ENCODE results near the gene PRR5.
"Not testable (repeated sequence)": the region's sequence is repeated elsewhere in the genome, so short reads cannot be mapped to it uniquely, and the experiment has no call there.

PRR5 gene

DNA sequence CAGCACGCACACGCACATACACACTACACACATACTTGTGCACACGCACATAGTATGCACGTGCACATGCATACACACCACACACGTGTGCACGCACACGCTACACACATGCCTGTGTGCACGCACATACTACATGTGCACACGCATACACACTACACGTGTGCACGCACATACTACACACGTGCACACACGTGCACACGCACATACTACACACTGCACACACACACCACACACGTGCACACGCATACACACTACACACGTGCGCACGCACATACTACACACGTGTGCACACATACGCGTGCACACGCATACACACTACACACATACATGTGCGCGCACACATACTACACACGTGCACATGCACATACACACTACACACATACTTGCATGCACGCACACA is 30.7 kb downstream of the PRR5 start:
- in situ Hi-C loops (cut with HindIII; ENCODE audit: low sequenced_read_pairs): no loop called here

DNA sequence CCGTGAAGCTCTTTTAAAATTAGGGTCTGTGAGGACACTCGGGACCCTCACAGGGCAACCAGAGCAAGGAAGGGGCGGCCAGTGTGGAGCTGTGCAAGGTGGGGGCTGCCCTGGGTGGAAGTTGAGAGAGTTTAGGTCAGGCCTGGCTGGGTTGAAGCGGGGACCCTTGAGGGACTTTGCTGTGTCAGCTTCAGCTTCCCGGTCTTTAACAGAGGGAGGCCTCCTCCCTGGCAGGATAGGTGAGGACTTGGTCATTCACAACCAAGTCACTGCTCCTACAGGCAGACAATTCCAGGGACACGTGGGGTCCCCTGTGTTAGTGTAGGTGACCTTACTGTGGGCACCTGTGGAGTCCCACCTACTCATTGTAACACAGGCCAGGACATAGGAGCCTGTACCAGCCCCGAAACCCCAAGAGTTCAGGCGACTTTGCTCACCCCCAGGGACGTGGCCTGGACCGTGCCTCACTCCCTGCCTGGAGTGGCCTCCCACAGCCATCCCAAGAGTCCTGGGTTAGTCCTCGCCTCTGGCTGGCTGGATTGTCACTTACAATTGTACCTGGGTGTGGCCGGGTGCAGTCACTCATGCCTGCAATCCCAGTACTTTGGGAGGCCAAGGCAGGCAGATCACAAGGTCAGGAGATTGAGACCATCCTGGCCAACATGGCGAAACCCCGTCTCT is 31.6 kb downstream of the PRR5 start:
- in situ Hi-C loops (cut with HindIII; ENCODE audit: low sequenced_read_pairs): no loop called here

DNA sequence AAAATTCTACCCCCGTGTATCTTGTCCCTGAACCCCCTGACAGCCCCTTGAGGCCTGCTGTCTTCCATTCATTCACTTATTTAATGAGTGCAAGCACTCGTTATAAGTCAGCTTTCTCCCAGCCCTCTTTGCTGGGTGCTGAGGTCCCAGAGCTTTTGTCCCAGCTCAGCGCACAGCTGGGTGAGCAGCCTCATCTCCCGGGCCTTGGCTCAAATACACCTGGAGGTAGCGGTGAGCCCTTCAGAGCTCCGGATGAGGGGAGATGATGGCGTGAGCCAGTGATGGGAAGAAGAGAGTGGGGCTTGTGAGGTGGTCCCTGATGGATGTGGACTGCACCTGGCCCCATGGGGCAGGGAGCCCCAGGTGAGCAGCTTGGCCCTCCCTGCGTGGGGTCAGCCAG is 32.3 kb downstream of the PRR5 start:
- in situ Hi-C loops (cut with HindIII; ENCODE audit: low sequenced_read_pairs): no loop called here

DNA sequence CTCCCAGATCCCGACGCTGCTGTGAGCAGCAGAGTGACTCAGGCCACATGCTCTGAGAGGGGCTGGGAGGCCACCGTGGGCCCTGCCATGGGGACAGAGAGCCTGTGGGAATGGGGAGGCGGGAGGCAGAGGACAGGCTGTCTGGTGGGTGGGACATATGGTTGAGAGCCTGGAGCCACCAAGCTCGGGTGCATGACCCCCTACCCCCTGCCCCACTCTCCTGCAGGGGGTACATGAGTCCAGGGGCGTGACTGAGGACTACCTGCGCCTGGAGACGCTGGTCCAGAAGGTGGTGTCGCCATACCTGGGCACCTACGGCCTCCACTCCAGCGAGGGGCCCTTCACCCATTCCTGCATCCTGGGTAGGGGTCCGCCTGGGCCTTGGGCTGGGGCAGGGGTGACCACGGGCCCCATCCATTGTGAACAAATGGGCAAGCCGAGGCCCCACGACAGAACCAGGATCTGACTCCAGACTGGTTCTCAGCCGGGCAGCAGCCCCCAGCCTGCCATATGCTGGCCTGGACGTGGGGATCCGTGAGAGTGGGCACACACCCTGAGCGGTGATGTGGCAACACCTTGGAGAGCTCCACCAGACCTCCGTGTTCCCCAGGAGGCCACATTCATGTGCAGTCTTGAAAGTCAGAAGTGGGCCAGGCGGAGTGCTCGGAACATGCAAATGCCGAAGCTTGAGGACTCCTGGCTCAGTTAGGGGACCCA is 33.0 kb downstream of the PRR5 start:
- in situ Hi-C loops (cut with HindIII; ENCODE audit: low sequenced_read_pairs): no loop called here

DNA sequence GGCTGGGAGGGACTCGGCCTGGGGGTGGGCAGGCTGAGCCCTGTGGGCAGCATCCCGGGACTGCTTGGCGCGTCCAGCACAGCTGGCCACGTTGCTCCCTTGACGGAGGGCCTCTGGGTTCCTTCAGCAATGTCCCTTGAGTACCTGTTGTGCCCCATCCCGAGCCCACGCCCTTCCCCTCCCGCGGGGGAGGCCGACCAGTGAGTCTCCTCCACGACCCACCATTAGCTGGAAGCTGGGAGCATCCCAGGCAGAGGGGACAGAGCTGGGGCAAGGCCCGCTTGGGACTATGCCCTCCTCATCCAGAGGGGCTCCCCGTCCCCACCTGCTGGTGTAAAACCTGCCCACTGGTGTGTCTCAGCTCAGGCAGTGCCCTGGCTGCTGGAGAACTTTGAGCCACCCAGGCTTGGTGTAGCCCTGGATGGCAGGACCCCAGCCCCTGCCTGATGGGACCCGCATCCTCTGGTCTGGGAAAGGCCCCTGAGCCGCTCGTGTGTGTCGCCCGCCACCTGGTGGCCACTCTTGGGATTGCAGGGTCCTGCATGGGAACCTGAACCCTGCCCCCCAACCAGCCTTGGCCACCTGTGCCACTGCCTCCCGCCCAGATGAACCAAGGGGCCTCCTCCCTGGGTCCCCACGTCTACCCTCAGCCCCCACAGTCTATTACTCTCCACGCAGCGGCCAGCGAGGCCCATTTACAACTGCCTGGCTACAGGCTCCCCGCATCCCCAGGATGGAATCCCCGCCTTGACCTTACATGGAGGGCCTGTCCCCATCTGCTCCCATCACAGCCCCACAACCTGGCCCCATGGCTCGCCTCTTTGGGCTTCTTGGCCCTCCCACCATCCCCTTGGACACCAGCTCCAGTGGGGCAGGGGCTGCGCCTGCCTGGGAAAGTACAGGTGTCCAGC is 33.8 kb downstream of the PRR5 start:
- in situ Hi-C loops (cut with HindIII; ENCODE audit: low sequenced_read_pairs): no loop called here

DNA sequence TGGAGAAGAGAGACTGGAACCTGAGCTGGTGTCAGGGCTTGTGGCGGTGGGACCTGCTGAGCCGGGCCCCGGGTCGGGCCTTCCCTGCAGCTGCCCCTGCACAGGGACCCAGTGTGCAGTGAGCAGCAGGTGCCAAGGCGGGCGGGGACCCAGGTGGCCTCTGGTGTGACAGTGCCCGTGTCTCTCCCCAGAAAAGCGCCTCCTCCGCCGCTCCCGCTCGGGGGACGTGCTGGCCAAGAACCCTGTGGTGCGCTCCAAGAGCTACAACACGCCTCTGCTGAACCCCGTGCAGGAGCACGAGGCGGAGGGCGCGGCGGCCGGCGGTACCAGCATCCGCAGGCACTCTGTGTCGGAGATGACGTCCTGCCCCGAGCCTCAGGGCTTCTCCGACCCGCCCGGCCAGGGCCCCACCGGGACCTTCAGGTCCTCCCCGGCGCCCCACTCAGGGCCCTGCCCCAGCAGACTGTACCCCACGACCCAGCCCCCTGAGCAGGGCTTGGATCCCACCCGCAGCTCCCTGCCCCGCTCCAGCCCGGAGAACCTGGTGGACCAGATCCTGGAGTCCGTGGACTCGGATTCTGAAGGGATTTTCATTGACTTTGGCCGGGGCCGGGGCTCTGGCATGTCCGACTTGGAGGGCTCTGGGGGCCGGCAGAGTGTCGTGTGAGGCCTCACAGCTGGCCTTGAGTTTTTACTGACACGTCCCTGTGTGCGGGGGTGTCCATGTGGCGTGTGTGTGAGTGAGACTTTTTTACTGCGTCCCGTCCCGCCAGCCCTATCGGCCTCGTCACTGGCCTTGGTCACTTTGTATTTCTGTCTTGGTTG is 34.8 kb downstream of the PRR5 start:
- in situ Hi-C loops (cut with HindIII; ENCODE audit: low sequenced_read_pairs): no loop called here

DNA sequence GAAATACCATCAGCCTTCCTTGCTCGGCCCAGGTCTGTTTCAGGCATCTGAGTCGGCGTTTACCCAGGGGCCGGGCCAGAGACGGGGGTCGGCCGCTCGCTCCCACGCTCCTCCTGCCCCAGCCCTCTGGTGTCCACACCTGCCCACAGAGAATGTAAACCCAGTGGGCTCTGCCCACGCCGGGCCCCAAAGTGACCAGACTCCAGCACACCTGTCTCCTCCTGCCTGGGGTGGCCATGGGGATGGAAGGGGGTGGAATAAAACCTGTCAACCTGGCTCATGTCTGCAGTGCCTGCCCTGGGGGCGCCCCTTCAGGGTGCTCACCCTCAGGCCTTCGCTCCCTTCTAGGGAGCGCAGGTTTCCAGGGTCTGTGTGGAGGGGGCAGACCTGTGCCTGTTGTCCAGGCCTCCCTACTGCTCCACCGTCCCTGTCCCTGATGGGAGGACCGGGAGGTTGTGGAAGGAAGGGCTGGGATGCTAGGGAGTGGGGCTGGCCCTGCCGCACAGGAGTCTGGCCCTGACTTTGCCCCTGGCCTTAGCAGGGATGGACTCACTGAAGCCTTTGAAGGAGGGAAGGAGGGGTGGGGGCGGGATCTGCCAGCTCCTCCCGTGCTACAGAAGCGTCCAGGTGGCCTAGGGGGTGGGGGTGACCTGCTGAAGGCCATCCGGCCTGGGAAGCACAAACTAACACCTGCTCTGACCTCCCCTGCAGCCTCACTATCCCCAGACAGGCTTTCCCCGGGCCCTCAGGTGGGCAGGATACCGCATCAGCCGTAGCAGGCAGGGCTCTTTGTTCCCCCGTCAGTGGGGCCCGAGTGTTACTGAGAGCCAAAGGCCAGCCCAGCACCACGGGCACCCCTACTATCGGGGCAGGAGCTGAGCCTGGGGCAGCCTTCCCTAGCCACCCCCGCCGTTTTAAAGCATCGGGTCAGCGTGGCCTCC is 35.7 kb downstream of the PRR5 start:
- in situ Hi-C loops (cut with HindIII; ENCODE audit: low sequenced_read_pairs): no loop called here

DNA sequence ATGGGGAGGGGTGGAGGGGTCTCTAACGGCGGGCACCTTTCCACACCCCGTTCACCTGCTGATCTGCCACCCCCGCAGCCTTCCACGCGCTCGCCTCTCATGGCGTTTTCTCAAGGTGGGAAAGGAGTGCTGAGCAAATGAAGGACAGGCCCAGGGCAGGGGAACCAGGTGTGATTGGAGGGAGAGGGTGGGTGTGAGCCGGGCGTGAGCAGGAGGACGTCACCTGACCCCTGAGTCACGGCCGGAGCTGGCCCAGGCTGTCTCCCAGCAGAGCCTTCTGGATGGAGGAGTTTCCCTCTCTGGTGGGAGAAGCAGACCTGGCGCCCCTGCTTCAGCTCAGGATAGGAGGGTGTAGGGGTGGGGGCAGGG is 36.3 kb downstream of the PRR5 start:
- in situ Hi-C loops (cut with HindIII; ENCODE audit: low sequenced_read_pairs): no loop called here

DNA sequence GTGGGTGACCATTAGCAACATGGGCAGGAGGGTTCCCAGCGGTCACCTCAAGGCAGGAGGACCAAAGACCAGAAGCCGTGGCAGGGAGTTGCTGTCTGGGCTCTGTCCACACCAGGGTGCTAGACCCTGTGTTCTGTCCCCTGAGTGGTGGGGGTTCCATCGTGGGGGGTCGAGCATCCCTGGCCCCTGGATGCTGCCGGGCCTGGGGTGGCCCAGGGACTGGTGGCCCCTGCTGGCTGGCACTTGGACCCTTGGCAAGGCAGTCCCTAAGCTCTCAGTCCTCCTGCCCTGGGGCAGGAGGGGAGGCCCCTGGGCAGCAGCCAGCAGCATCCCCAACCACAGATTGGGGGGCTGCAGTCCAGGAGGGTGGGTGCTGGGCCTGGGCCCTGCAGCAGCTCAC is 37.0 kb downstream of the PRR5 start:
- in situ Hi-C loops (cut with HindIII; ENCODE audit: low sequenced_read_pairs): no loop called here

DNA sequence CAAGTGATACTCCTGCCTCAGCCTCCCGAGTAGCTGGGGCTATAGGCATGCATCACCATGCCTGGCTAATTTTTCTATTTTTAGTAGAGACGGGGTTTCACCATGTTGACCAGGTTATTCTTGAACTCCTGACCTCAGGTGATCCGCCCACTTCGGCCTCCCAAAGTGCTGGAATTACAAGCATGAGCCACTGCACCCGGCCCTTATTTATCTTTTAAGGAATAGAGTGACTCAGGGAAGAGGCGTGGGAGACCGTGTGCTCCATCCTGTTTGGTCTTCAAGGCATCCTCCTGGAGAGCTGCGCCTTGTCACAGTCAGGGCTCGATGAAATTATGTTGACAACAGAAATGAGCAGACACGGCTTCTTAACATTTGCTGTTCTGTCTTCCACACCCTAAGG is 37.7 kb downstream of the PRR5 start:
- in situ Hi-C loops (cut with HindIII; ENCODE audit: low sequenced_read_pairs): not testable (repeated sequence)

DNA sequence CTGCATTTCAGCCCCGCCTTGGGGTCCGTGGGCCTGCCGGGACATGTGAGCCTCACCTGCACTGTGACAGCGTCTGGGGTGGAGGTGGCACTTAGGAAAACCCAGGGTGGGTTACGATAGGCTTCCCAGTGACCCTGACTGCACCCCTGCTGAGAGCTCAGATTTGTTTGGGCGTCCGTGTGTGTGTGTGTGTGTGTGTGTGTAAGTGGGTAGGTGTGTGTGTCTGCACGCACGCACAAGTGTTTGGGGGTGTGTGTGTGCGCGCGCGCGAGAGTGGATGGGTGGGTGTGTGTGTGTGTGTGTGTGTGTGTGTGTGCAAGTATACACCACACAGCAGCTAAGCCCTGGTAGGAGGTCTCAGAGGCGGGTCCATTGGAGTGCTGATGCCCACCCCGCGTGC is 38.3 kb downstream of the PRR5 start:
- in situ Hi-C loops (cut with HindIII; ENCODE audit: low sequenced_read_pairs): no loop called here

DNA sequence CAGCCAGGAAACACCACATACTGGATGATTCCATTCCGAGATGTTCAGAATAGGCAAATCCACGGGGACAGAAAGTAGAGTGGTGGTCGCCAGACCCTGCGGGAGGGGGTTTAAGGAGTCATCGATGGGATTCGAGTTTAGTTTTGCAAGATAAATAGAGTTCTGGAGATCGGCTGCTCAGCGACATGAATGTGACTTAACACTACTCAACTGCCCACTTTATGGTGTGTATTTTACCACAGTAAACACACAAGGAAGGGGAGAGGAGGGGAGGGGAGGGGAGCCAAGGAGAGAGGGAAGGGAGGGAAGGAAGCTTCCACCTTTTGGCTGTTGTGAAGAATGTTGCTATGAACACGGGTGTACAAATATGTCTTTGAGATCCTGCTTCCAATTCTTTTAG is 39.9 kb downstream of the PRR5 start:
- in situ Hi-C loops (cut with HindIII; ENCODE audit: low sequenced_read_pairs): no loop called here

DNA sequence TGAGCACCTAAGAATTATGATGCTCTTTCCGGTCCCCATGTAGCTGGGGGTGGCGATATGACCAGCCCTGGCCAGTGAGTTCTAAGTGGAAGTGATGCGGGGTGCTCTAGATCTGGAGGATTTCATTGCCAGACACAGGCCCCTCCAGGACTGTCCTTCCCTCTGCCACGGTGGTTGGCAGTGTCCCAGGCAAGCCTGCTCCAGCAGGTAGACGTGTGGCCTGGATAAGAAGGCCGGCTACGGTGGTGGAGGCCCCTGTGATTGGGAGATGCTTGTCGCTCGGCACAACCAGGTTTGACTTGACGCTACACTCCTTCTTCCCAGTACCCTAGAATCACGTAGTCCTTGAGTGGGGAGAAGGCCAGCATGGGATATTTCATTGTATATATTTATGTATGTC is 41.2 kb downstream of the PRR5 start:
- in situ Hi-C loops (cut with HindIII; ENCODE audit: low sequenced_read_pairs): no loop called here

DNA sequence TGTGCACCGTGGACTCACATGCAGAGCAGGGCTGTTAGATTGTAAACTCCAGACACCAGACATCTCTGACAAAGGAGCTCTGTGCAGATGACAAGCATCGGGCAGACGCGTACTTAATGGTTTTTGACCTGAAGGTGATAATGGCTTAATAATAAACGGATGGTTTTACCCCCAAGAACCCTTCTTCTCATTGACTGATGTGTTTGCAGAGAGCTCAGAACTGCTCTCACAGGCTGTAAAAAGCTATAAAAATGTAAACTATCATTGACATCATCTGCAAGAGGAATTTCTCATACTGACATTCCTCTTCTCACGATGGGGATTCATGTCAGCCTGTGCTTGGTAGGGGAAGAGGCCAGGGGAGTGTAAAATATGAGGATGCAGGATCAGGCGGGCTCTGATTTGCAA is 41.8 kb downstream of the PRR5 start:
- in situ Hi-C loops (cut with HindIII; ENCODE audit: low sequenced_read_pairs): no loop called here

DNA sequence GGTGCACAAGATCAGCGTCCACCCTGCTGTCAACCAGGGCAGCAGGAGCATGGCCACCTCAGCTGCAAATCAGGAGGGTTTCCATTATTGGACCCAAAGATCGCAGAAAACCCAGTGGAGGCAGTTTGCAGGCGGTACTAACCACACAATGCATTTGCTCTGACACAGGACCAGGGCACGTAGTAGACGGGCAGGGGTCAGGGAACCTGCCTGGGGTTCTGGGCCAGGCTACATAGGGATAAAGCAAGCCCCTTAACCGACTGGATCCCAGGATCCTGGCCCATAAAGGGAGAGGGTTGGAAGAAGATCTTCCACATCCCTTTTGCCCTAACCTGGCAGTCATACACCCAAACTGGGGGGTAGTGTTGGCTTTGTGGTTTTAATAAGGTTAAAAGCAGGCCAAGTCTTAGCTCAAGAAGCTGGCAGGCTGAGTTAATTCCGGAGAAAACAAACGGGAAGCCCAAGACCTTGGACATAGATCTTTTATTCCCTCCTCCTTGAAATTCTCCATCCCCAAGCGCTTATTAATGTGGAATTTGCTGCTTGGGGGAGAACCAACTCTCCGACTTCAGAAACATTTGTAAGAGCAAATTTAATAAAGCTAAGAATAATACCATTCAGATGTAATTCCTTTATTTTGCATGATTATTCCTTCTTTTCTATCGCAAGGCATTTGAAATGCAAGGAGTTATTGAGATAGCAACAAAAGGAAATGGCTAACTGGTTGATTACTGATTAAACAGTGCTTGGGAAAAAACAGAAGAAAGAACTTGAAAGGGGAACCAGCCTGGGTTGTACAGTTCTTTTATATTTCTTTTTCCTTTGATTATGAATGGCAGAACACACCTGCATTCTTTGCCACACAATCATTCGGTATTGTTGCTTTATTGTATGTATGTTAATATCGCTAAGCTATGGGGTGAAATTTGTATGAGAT is 44.1 kb downstream of the PRR5 start:
- in situ Hi-C loops (cut with HindIII; ENCODE audit: low sequenced_read_pairs): no loop called here

DNA sequence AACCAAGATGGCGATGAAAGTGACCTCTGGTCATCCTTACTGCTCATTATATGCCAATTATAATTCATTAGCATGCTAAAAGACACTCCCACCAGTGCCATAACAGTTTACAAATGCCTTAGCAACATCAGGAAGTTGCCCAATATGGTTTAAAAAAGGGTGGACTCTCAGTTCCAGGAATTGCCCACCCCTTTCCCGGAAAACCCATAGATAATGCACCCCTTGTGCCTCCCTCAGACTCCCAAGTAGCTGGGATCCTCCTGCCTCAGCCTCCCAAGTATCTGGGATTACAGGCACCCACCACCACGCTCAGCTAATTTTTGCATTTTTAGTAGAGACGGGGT is 45.8 kb downstream of the PRR5 start:
- in situ Hi-C loops (cut with HindIII; ENCODE audit: low sequenced_read_pairs): not testable (repeated sequence)

DNA sequence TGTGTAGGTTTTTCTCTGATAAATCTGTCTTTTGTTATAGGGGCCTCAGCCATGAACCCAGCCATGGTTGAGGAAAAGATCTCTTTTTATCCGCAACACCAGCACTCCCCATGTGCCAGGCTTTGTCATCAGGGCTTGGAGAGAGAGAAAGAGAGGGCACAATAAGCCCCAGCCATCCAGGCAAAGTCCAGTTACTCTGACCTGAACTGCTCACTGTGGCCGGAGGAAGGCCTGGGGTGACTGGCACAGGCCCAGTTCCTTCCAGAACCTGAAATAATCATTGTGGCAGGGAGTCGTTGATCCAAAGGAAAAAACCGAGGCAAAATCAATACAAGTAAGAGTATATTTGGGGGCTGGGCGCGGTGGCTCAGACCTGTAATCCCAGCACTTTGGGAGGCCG is 46.5 kb downstream of the PRR5 start:
- in situ Hi-C loops (cut with HindIII; ENCODE audit: low sequenced_read_pairs): no loop called here

DNA sequence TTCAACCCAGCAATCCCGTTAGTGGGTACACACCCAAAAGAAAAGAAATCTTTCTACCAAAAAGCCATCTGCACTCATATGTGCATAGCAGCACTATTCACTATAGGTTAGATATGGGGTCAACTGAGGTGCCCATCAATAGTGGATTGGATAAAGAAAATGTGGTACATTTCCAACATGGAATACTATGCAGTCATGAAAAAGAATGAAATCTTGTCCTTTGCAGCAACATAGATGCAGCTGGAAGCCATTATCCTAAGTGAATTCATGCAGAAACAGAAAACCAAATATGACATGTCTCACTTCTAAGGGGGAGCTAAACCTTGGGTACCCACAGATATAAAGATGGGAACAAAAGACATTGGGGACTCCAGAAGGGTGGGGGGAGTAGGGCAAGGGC is 48.5 kb downstream of the PRR5 start:
- in situ Hi-C loops (cut with HindIII; ENCODE audit: low sequenced_read_pairs): no loop called here

Data from endothelial cell of hepatic sinusoid (primary cell).